Peyer's patch (tissue), 4 donors: ENCODE measurements around the gene FPR3. TPM values are rescaled to one million over a fixed set of nuclear protein-coding genes. Genes with fewer than 3 reads are reported as not detected.

Experiments used
- DNase-seq, 3 donors: peaks; one replicate each; pipeline ENCODE4 v3.0.0-alpha.2; 2017 to 2019
- H3K27ac ChIP-seq, 4 donors: fragments of 200-600 bp; sonication (generic); one replicate each; pipeline ENCODE4 v1.5.1; 2016 to 2019
- H3K27me3 ChIP-seq, 2 donors: fragments of 200-600 bp; sonication (generic); one replicate each; pipeline ENCODE4 v1.5.1; 2019
- H3K36me3 ChIP-seq, 3 donors: fragments of 200-600 bp; sonication (generic); one replicate each; pipeline ENCODE4 v1.5.1; 2016 to 2019
- H3K4me1 ChIP-seq, 4 donors: fragments of 200-600 bp; sonication (generic); one replicate each; pipeline ENCODE4 v1.5.1; 2016 to 2019
- H3K4me3 ChIP-seq, 4 donors: fragments of 200-600 bp; sonication (generic); 1 replicate in 3 of 4; 2 replicates in 1 of 4; pipeline ENCODE4 v1.5.1; 2016 to 2019; ENCODE audit warnings: mild to moderate bottlenecking in 1 of 4
- H3K9me3 ChIP-seq, 4 donors: fragments of 200-600 bp; sonication (generic); one replicate each; pipeline ENCODE4 v1.5.1; 2016 to 2019; ENCODE audit warnings: mild to moderate bottlenecking in 1 of 4
- POLR2A ChIP-seq, 2 donors: fragments of 450-650 bp; IDR thresholded peaks; one replicate each; pipeline ENCODE4 v1.5.1; 2017; ENCODE audit warnings: antibody characterized with exemption in 2 of 2, mild to moderate bottlenecking in 2 of 2, moderate library complexity in 2 of 2
- total RNA-seq, 4 donors: library from RNA; depleted of rRNA; stranded (reverse); fragments of >200 nt; gene quantifications; one replicate each; pipeline ENCODE4 v1.1.0, GENCODE V29; 2016
- TF ChIP-seq, protein P1 (sequence below), 6 experiments: fragments of 450-650 bp in 4 of 6; fragments of 200-600 bp in 2 of 6; sonication (generic) in 1 of 6; IDR thresholded peaks; one replicate each; pipeline ENCODE4 v1.5.1; 2017 to 2019; ENCODE audit warnings: antibody characterized with exemption in 6 of 6, mild to moderate bottlenecking in 3 of 6, moderate library complexity in 1 of 6

FPR3 gene
- total RNA-seq, 4 donors from 2014 or later = 2.3 to 3.3 (median 2.7) TPM; not detected in 1

DNA sequence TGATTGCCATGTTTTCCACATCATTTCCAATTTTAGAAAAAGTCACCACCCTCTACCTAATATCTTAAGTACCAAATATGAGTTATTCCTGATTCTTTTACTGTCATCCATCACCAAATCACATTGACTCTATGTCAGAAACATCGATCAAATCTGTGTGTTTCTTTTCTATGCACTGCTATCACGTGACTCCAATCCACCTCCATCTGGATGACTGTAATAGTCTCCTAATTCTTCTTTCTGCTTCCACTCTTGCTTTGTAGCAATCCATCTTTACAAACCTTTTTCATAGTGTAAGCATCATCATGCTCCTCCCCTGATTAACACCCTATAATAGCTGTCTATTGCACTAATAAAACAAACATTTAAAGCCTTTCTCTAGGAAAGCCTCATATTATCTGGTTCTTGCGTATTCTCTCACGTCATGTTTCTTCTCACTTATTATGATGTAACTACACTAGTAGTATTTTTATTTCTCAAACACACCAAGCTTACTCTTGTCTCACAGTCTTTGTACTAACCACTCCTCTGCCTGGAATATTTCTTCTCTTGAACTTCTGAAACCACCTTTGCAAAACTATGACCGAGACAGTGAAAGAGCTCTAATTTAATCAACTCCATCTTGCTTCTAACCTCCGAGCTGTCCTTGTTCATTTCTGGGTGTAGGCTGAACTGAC, 10.7 kb upstream of the FPR3 start:
- no peak for DNase-seq
- Histone ChIP-seq H3K36me3 (no peaks in the 10 kb centered on the region), H3K4me1 (no peaks in the 10 kb centered on the region), H3K4me3 (no peak overlapping the region), H3K9me3 (no peaks in the 10 kb centered on the region), H3K27ac (peak overlapping the region in 1 of 4 donors; percentile 17), H3K27me3 (no peaks in the 10 kb centered on the region)
- TF ChIP-seq, protein P1, sequence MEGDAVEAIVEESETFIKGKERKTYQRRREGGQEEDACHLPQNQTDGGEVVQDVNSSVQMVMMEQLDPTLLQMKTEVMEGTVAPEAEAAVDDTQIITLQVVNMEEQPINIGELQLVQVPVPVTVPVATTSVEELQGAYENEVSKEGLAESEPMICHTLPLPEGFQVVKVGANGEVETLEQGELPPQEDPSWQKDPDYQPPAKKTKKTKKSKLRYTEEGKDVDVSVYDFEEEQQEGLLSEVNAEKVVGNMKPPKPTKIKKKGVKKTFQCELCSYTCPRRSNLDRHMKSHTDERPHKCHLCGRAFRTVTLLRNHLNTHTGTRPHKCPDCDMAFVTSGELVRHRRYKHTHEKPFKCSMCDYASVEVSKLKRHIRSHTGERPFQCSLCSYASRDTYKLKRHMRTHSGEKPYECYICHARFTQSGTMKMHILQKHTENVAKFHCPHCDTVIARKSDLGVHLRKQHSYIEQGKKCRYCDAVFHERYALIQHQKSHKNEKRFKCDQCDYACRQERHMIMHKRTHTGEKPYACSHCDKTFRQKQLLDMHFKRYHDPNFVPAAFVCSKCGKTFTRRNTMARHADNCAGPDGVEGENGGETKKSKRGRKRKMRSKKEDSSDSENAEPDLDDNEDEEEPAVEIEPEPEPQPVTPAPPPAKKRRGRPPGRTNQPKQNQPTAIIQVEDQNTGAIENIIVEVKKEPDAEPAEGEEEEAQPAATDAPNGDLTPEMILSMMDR (IDR thresholded peaks at IDR 0.05) = no peak
- no peak for TF ChIP-seq POLR2A (IDR thresholded peaks at IDR 0.05)

- H3K27me3 ChIP-seq = no peaks in the 10 kb centered on the region
- DNase-seq = peak in 1 of 3 donors; percentile 71
- TF ChIP-seq POLR2A (IDR thresholded peaks at IDR 0.05) = no peak
- TF ChIP-seq, protein P1 (IDR thresholded peaks at IDR 0.05) = no peak
- H3K27ac ChIP-seq = peak overlapping the region in 2 of 4 donors; percentile 38 to 39
- H3K9me3 ChIP-seq = no peaks in the 10 kb centered on the region
- no peaks in the 10 kb centered on the region for H3K4me1 ChIP-seq
- H3K36me3 ChIP-seq = no peaks in the 10 kb centered on the region
- H3K4me3 ChIP-seq = no peak overlapping the region
These were observed 9.9 kb upstream of the FPR3 start for GRCh38 chr19:51784922-51785690.

GRCh38 chr19:51786646-51787494, 8.1 kb upstream of the FPR3 start:
- Histone ChIP-seq H3K27ac (no peak overlapping the region), H3K4me1 (no peaks in the 10 kb centered on the region), H3K36me3 (no peaks in the 10 kb centered on the region), H3K27me3 (no peaks in the 10 kb centered on the region), H3K4me3 (no peak overlapping the region), H3K9me3 (no peaks in the 10 kb centered on the region)
- no peak for TF ChIP-seq POLR2A (IDR thresholded peaks at IDR 0.05)
- TF ChIP-seq, protein P1 (IDR thresholded peaks at IDR 0.05) = no peak
- DNase-seq = no peak

DNA sequence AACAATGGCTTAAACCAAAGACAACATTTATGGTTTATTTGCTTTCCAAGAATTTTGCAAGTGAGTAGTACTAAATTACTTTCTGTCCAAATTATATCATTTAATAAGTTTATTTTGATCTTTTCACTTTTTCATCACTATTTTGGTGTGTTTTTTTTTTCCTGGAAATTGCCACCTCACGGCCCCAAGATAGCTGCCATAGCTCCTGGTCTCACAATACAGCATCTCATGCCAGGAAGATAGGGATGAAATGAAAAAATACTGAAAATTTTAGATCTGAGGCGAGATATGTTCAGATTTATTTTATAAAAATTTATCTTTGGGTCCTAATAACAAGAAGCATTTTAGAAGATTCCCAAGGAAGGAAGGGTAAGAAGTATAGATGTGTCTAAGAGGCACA, 6.9 kb upstream of the FPR3 start:
- no peak for DNase-seq
- Histone ChIP-seq H3K27me3 (no peaks in the 10 kb centered on the region), H3K36me3 (no peaks in the 10 kb centered on the region), H3K4me1 (no peaks in the 10 kb centered on the region), H3K4me3 (no peak overlapping the region), H3K9me3 (no peaks in the 10 kb centered on the region), H3K27ac (no peak overlapping the region)
- TF ChIP-seq, protein P1 (IDR thresholded peaks at IDR 0.05) = no peak
- no peak for TF ChIP-seq POLR2A (IDR thresholded peaks at IDR 0.05)

DNA sequence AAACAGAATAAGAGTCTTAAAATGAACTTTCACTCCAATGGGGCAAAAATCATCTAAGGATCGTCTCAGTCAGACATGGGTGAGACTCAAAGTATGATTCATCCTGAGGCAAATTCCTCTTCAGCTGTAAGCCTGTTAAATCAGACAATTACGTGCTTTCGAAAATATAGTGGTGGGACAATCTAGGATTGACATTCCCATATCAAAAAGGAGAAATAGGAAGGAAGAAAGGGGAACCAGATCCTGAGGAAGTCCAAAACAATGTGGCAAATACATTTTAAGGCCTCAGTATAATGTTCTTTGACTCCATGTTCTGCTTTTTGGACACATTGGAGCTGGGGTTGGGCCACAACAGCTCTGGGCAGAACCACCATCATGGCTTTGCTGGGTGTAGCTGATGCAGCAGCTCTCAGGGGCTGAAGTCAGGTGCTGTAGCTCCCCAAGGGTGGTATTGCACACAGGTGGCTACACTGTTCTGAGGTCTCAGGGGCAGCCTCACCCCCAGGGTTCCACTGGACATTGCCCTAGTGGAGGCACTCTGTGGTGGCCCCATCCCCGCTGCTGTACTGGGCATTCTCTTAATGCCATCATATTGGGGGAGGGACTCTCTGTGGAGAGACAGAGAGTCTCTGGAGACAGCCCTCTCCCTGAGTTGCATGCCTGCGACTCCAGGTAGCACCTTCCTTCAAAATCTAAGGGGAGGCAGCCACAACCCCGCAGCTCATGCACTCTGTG, 5.7 kb upstream of the FPR3 start:
- Histone ChIP-seq H3K9me3 (no peaks in the 10 kb centered on the region), H3K4me1 (no peaks in the 10 kb centered on the region), H3K36me3 (no peaks in the 10 kb centered on the region), H3K27me3 (no peaks in the 10 kb centered on the region), H3K4me3 (no peak overlapping the region), H3K27ac (peak overlapping the region in 1 of 4 donors; percentile 5)
- DNase-seq = no peak
- no peak for TF ChIP-seq POLR2A (IDR thresholded peaks at IDR 0.05)
